GM19099 (cell line): Measurements from ENCODE around the gene MMP24.

Experiments used
- POLR2A ChIP-seq: IDR thresholded peaks from 3 replicates; pipeline ENCODE4 v1.6.1; 2011; ENCODE audit warnings: low read depth; ENCODE audit not compliant: insufficient read length; ENCODE audit errors: extremely low read depth

Gene MMP24

DNA sequence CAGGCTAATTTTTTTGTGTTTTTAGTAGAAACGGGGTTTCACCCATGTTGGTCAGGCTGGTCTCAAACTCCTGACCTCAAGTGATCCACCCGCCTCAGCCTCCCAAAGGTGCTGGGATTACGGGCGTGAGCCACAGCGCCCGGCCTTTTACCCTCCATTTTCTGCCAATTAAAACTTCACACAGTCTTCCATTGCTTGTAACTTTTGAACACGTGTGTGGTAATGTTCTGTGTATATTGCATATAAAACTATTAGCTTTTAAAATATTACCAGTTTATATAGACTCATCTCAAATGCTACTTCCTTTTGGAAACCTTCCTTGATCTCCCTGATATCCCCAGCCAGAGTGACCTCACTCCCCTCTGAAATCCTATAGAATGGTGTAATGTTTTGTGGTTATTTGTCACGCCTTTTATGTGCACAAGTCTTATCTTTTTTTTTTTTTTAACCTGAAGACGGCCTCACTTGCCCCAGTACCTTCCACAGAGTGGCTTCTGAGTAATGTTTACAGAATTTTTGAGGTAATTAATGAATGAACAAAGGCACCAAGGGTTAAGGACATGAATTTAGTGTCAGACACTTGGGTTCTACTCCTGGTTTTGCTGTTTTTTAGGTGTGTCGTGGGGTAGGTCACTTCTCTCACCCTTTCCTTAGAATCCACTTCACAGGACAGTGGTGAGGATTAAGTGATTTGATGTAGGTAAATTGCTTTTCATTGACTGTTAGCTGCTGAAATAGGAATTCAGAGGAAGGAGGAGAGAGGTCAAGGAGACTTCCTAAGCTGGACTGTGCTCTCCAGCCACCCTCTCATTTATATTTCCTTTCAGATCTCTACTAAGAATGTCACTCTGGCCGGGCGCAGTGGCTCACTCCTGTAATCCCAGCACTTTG is 11.2 kb upstream of the MMP24 start:
- TF ChIP-seq POLR2A = no peak

DNA sequence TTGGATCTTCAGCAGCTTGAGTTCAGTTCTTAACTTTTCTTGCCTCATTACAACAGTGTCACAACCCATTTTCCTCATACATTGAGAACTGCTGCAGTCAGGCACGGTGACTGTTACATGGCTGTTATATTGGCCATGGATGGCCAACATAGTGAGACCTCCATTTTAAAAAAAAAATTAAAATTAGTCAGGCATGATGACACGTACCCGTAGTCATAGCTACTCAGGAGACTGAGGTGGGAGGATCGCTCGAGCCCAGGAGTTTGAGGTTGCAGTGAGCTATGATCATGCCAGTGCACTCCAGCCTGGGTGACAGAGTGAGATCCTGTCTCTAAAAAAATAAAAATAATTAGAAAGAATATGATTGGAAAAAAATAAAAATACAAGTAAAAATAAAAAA is 9.9 kb upstream of the MMP24 start:
- no peak for TF ChIP-seq POLR2A

DNA sequence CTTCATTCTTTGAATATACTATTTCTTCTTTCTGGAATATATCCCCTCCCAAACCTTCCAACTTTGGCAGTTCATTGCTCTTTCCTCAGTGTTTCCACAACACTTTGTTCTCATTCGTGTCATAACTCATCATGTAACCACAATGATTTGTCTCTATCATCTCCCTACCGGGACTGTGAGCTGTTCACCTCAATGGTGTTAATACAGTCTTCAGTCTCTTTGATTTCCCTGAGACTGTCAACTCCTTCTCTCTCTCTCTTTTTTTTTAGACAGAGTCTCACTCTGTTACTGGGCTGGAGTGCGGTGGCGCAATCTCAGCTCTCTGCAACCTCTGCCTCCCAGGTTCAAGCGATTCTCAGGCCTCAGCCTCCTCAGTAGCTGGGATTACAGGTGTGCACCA is 2.5 kb upstream of the MMP24 start:
- TF ChIP-seq POLR2A = no peak

DNA sequence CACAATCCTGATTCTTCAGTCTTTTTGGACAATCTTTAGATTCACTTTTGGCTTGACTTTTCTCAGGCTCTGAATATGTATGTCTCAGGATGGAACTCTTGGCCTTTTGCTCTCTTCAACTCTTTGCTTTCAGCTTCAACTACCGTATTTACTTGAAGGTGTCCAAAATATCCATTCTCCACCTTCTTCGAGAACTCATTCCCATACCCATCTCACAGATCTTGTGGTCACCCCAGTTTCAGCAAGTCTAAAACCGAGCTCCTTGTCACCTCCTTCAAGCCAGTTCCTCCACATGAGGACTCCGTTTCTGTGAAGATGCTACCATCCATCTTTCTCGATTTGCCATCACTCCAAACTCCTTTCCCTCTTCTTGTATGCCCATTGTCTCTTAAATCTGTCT is 2.0 kb upstream of the MMP24 start:
- TF ChIP-seq POLR2A = no peak

DNA sequence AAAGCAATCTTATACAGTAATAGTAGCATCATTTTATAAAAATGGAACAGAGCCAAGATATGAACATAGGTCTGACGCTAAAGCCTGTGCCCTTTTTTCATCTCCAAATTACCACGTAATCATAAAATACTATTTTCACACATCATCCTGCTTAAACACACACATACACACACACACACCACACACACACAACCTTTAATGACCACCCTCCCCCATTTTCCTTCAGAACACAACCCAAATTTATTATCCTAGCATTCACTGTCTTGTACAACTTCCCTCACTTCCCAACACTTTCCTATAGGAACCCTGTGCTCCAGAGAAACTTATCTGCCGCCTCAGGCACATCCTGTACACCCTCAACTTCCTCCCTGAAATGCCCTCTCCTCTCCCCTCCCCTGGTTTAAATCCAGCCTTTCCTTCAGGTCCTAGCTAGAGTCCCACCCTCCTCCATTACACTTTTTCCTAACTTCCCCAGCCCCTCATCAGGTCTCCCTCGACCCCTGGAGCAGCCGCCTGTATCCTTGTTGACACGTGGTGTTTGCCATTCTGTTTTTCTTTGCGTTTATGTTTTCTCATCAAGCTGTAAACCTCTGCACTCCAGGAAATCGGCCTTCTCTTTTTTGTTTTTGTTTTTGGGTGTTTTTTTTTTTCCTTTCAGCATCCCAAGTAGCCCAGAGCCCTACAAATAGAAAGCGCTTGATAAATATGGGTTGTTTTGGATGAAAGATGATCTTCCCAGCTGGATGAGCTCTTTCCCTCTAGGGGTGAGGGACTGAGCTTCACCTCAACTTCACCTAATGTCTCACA is 968 bp upstream of the MMP24 start:
- no peak for TF ChIP-seq POLR2A

DNA sequence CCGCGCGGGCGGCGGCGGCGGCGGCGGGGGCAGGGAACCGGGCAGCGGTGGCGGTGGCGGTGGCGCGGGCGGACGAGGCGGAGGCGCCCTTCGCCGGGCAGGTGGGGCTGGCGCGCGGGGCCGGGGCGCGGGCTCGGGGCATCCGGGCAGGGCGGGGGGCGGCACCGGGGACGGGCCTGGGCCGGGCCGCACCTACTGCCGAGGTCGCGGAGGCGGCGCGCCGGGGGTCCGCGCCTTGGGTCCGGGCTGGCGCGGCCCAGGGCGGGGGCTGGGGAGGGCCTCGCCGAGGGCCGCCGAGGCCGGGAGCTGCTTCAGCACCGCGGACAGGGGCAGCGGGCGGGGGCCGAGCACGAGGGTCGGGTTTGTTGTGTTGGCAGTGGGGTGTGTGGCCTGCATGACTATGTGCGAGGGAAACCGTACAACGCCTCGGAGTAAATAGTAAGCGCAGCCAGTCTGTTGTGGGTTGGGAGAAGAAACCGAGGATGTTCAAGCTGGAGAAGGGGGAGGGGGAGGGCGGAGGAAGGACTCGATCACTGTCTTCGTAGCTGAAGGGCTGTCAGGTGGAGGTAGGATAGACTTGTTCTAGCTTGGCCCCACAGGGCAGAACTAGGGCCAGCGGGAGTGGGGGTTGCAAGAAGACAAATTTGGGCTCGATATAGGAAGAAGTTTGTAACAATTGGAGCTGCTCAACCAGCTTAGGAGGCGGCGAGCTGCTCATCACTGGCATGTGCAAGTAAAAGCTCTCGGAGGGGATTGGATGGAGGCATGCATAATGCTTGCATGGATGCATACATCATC is 593 bp downstream of the MMP24 start:
- TF ChIP-seq POLR2A = no peak

DNA sequence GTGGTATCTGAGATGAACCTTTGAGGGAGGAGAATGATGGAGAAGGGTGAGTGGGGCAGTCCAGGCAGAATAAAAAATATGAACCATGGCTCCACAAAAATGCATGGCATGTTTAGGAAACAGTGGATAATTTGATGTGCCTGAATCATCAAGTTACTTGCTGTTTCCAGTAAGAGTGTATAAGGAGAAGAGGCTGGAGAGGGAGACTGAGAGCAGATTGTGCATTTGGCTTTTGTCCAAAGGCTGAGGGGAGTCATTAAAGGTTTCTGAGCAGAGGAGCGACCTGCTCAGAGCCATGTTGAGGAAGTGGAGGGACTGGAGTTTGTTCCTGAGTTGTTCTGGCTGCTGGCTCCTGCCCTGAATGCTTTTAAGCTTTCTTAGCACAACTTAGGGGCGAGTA is 6.1 kb downstream of the MMP24 start:
- no peak for TF ChIP-seq POLR2A

DNA sequence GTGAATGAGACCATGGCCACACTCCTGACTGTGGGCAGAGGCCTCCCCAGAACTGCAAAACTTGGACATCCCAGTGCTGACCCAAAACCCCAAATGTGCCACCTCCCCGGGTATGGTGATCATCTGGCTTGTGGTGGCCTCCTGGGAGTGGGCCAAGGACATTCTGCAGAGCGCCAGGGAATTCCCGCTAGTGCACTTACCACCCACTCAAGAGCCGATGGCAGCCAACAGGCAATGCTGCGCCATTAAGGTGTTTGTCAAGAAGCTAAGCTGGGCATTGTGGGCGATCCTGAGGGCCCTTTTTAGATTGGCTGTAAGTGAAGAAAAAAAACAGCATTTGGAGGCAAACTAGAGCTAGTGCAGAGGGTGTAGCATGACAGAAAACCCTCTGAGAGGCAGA is 9.4 kb downstream of the MMP24 start:
- no peak for TF ChIP-seq POLR2A

DNA sequence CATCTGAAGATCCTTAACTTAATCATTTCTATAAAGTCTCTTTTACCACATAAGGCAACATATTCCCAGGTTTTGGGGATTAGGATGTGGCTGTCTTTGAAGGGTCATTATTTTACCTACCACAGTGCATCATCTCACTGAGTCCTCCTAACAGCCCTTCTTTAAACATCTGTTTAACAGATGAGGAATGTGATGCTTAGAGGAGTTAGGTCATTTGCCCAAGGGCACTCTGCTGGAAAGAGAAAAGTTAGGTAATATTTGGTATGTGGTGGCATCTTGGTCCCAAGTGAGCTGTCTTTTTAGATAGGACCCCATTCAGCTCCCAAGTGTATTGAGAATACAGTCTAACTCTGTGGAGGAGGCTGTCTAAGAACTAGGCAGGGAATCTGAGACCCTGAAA is 11.0 kb downstream of the MMP24 start:
- TF ChIP-seq POLR2A = no peak

DNA sequence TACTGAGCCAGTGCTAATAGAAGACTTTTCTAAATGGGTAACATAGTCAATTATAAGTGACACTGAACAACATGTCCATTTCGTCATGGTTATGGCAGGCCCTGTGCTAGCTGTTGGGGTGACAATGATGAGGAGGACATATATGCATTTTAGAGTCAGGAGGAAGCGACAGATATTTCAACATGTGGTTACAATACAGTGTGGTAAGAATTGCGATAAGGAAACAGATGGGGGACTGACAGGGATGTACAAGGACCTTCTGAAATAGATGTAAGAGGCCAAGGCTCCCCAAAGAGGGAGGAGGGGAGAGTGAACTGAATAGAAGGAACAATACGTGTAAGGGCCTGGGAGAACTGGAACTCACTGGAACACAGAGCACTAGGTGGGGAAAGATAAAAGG is 11.7 kb downstream of the MMP24 start:
- no peak for TF ChIP-seq POLR2A

DNA sequence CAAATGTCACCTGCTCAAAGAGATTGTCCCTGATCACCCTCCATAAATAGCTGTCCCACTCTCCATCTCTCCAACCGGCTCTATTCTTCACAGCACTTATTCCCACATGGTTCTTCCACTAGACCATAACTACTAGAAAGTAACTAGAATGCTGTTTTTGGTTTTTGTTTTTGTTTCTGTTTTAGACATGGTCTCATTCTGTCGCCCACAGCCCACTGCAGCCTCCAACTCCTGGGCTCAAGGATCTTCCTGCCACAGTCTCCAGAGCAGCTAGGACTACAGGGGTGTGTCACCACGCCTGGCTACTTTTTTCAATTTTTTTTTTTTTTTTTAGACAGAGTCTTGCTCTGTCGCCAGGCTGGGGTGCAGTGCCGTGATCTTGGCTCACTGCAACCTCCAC is 12.2 kb downstream of the MMP24 start:
- TF ChIP-seq POLR2A = no peak

DNA sequence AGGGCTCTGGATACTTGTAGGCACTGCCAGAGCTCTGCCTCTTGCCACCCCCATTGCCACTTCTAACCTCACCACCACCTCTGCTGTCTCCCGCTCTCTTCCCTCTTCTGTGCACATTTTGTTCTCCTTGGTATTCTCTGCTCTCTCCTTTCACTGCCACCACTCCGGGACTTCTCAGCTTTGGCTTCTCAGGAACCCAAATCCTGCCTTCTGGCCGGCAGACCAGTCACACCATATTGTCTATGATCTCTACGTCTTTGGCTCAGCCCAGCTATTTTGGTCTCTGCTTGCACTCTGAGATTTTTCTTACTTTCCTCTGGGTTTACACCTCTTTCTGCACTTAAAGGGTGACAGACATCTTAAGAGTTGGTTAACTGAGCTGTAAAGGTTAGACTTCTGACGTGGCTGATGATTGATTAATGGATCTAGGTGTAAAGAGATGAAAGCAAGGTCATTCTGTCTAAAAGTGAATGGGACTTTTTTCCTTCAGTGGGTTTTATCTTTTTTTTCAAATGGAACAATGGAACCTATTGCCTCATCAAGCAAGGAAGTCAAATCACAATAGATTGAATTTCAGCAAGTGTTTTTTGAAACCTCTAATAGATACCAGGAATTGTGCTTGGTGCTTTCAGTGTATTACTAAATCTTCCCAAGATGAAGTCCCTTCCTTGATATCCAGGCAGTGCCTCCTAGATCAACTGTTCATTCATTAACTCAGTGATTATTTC is 13.8 kb downstream of the MMP24 start:
- TF ChIP-seq POLR2A = no peak

DNA sequence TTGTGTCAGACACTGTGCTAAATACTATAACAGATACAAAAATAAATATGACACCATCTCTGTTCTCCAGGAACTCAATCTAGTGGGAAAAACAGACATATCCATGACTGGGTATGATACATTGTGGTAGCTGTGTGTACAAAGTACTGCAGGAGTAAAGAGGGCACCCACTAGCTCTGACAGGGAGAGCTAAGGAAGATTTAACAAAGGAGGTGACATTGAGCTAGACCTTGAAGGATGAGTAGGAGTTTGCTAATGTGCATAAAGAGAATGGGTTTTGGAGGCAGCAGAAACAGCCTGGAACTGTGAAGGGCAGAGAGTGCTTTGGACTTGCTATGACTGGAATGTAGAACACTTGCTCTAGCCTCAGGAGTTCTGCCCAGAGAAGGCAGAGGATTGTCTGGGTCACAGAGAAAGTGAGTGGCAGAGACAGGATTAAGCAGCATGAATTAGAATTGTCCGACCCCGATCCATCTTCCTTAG is 14.4 kb downstream of the MMP24 start:
- no peak for TF ChIP-seq POLR2A

DNA sequence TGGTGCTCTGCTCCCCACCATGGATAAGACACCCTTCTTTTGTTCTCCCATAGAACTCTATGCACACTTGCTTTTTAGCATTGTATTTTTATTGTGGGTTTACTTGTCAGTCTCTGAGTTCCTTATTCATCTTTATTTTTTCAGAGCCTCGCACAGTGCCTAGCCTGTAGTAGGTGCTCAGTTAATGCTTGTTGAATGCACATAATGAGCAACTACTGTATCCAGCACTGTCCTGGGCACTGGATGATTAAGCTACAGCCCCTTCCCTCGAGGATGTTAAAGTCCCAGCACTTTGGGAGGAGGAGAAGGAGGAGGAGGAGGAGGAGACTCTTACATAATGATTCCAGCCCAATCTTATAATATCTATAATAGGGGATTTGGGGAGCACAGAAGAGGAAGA is 16.8 kb downstream of the MMP24 start:
- no peak for TF ChIP-seq POLR2A

DNA sequence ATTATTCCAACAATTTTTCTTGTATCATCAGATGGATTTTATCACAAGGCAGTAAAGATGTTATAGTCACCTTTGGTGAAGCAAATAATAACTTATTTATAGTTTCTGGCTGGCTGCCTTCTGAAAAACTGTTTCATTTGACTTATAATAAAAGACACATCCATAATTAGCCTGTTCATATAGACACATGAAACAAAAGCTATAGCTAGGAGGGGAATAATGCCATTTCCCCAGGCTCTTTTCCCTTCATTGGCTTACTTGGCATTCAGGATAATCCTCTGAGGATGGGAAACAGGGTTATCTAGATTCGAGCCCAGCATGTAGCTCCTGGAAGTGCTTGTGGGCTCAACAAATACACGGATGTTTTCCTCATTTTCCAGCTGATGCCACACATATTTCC is 17.5 kb downstream of the MMP24 start:
- TF ChIP-seq POLR2A = no peak

DNA sequence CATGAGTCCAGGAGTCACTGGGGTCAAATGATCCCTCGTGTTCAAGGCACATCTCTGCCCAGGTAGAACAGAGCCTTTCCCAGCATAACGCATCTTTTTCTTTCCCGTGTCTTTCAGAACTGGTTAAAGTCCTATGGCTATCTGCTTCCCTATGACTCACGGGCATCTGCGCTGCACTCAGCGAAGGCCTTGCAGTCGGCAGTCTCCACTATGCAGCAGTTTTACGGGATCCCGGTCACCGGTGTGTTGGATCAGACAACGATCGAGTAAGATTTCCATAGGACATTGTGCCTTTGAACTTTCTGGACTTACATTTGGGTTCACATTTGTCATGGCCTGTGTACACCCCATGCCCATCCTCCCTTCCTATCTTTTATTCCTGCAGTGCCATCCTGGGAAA is 20.2 kb downstream of the MMP24 start:
- TF ChIP-seq POLR2A = no peak
